ENCODE measurements around the gene NPTXR.

DNA sequence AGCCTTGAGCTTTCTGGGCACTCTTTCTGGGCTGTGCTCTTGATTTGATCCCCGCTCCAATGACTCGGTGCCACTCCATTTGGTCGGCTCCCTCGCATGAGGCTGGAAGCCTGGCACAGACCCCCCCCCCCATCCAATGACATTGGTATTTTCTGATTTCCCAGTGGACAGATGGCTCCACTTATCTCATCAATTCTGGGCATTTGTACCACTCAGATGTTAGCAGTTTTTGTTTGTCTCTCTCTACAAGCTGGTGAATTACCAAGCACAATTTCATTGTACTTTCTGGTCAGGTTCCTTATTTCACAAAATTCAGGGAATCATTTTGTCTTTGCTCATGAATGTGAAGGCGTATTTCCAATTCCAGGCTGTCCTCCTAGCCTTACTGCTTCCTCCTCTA is 59.0 kb downstream of the NPTXR start:
- TF ChIP-seq, protein P1, sequence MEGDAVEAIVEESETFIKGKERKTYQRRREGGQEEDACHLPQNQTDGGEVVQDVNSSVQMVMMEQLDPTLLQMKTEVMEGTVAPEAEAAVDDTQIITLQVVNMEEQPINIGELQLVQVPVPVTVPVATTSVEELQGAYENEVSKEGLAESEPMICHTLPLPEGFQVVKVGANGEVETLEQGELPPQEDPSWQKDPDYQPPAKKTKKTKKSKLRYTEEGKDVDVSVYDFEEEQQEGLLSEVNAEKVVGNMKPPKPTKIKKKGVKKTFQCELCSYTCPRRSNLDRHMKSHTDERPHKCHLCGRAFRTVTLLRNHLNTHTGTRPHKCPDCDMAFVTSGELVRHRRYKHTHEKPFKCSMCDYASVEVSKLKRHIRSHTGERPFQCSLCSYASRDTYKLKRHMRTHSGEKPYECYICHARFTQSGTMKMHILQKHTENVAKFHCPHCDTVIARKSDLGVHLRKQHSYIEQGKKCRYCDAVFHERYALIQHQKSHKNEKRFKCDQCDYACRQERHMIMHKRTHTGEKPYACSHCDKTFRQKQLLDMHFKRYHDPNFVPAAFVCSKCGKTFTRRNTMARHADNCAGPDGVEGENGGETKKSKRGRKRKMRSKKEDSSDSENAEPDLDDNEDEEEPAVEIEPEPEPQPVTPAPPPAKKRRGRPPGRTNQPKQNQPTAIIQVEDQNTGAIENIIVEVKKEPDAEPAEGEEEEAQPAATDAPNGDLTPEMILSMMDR (IDR thresholded peaks at IDR 0.05; ENCODE audit: low read depth, low read length, poor library complexity, severe bottlenecking) = no peak
- no peak for TF ChIP-seq EZH2phosphoT487 (IDR thresholded peaks at IDR 0.05; ENCODE audit: borderline replicate concordance, low read length)
